Measurements from ENCODE around the gene C11orf21. TPM values are rescaled to one million over a fixed set of nuclear protein-coding genes. Genes with fewer than 3 reads are reported as not detected.
"Not testable (repeated sequence)": the region's sequence is repeated elsewhere in the genome, so short reads cannot be mapped to it uniquely, and the experiment has no call there.

The C11orf21 gene
- total and polyA plus RNA-seq, 2 of the 8 experiments (the other 6 are each of a cell fraction or from before 2014, with no cell fraction given) = not detected

DNA sequence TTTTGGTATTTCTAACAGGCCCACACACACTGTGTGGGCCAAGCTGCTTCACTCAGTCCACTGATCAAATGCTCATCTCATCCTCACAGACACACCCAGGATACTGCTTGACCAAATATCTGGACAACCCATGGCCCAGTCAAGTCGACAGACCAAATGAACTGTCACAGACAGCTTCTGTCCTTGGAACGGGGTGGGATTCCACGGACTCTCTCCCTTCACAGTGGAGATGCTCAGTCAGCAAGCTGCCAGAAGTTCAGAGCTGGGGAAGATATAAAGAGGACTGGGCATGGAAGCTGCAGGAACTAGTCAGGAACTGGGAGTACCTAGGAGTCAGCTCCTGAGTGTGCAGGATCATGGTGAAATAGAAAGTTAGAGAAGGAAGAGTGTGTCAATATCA, 40.8 kb upstream of the C11orf21 start (continued):
- TF ChIP-seq NANOG (IDR thresholded peaks at IDR 0.05; ENCODE audit: insufficient read depth, low read depth, low read length, poor library complexity, severe bottlenecking) = no peak

GRCh38 chr11:2338760-2339159, 37.0 kb upstream of the C11orf21 start:
- H3K79me1 ChIP-seq (ENCODE audit: low read depth, low read length); H4K20me1 ChIP-seq (replicated peaks in 1 of 2; ENCODE audit: control insufficient read depth in 1 of 2, insufficient read depth in 2 of 2, low read length in 2 of 2); H4K91ac ChIP-seq (replicated peaks; ENCODE audit: insufficient read length, low read length); H3K56ac ChIP-seq (replicated peaks; ENCODE audit: insufficient read length, low read depth, low read length); H3K4me3 ChIP-seq (ENCODE audit: extremely low read depth in 1 of 4, insufficient read depth in 2 of 4, low read depth in 3 of 4, low read length in 4 of 4); H4K5ac ChIP-seq (ENCODE audit: insufficient read length, low read depth, low read length); DNase-seq (ENCODE audit: low read depth in 1 of 2, low spot score in 2 of 2); H3K27me3 ChIP-seq (replicated peaks in 1 of 4; ENCODE audit: control insufficient read depth in 3 of 4, extremely low read depth in 1 of 4, insufficient read depth in 3 of 4, low read length in 3 of 4); H3K27ac ChIP-seq (ENCODE audit: low read depth, low read length); H3K18ac ChIP-seq (ENCODE audit: extremely low read depth, low read length); H2BK20ac ChIP-seq (ENCODE audit: low read length); H3K36me3 ChIP-seq (ENCODE audit: control insufficient read depth in 2 of 4, insufficient read depth in 4 of 4, low read length in 3 of 4); H3K14ac ChIP-seq (ENCODE audit: insufficient read length); FAIRE-seq; CTCF ChIA-PET (ENCODE audit: partially characterized antibody); H3K4me1 ChIP-seq (replicated peaks in 1 of 4; ENCODE audit: control insufficient read depth in 3 of 4, insufficient read depth in 4 of 4, low read length in 3 of 4); H3K4me2 ChIP-seq (ENCODE audit: insufficient read depth in 1 of 2, low read depth in 2 of 2, low read length in 2 of 2); H4K8ac ChIP-seq (ENCODE audit: extremely low read depth, insufficient read depth, low read length); H3K23me2 ChIP-seq (ENCODE audit: low read depth, low read length); H2BK5ac ChIP-seq (ENCODE audit: low read depth, low read length); H2AK5ac ChIP-seq (ENCODE audit: low read depth, low read length); H3K4ac ChIP-seq (replicated peaks; ENCODE audit: insufficient read length, low read depth, low read length); H2AFZ ChIP-seq (ENCODE audit: low read length); H3K79me2 ChIP-seq (ENCODE audit: control insufficient read depth in 1 of 2, insufficient read depth in 2 of 2, low read length in 2 of 2); H2BK15ac ChIP-seq (ENCODE audit: low read length); H3K23ac ChIP-seq (ENCODE audit: insufficient read length); H3K9ac ChIP-seq (replicated peaks in 1 of 4; ENCODE audit: extremely low read depth in 1 of 4, low read depth in 3 of 4, low read length in 3 of 4); H3K9me3 ChIP-seq (ENCODE audit: insufficient read depth in 2 of 2, low read depth in 1 of 2, low read length in 1 of 2); H2BK120ac ChIP-seq (replicated peaks; ENCODE audit: low read depth, low read length): not testable (repeated sequence)
- POLR2A ChIA-PET (ENCODE audit: partially characterized antibody) = interaction anchor here (0.6 to 1.1 kb wide), 2 partner anchors 44 to 601 kb away, joined by 3 read pairs; no protein-coding TSS in a partner anchor
- 80% methylated on average over 8 of the region's 8 CpGs; no CpG with 5 or more reads in 1 of the 2 experiments for WGBS, 2 experiments (ENCODE audit: extremely low coverage in 1 of 2, insufficient coverage in 1 of 2, insufficient read length in 1 of 2, insufficient replicate concordance in 2 of 2, low coverage in 1 of 2, low lambda C conversion rate in 2 of 2, missing lambda C conversion rate in 1 of 2)
- H2BK12ac ChIP-seq (ENCODE audit: low read depth, low read length) = 0 out of 2 replicates have a peak overlapping the region, but pooled peaks have one; percentile 50

All from H1 (cell line).